ENCODE measurements around the gene PTPRN2.

PTPRN2 gene

DNA sequence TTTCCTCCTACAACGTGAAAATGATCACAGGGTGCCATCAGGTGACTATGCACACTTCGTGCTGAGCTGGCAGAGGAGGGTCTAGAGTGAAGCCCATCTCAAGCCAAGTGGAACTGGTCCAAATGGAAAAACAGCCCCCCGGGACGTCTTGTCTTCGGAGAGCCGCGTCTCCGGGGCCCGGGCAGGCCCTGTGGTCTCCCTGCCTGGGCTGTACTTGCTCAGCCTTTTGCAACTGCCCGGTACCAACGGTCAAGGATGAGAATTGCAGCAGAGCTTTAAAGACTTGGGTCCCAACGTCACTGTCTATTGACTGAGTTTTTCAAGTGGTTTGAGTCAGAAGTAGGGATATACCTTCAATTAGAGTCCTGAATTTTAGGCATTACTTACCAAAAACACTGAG, 315.5 kb downstream of the PTPRN2 start:
- no peak for DNase-seq

- DNase-seq: no peak
Measured at GRCh38 chr7:158271646-158272045, 316.0 kb downstream of the PTPRN2 start.

DNA sequence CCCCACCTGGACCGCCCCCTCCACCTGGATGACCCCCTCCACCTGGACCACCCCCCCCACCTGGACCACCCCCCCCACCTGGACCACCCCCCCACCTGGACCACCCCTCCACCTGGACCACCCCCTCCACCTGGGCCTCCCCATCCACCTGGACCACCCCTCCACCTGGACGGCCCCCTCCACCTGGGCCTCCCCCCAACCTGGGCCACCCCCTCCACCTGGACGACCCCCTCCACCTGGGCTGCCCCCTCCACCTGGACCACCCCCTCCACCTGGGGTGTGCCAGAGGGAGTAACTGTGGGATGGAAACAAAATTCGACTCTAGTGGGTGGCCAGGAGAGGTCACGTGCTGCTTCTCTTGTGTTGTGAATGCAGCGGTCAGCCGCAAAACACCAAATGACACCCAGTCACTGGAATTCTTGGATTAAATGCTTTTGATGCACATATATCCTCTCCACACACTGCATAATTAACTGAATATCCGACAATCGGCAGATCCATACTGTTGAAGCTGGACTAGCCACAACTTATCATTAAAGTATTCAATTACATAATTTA, 316.7 kb downstream of the PTPRN2 start:
- DNase-seq: no peak

DNA sequence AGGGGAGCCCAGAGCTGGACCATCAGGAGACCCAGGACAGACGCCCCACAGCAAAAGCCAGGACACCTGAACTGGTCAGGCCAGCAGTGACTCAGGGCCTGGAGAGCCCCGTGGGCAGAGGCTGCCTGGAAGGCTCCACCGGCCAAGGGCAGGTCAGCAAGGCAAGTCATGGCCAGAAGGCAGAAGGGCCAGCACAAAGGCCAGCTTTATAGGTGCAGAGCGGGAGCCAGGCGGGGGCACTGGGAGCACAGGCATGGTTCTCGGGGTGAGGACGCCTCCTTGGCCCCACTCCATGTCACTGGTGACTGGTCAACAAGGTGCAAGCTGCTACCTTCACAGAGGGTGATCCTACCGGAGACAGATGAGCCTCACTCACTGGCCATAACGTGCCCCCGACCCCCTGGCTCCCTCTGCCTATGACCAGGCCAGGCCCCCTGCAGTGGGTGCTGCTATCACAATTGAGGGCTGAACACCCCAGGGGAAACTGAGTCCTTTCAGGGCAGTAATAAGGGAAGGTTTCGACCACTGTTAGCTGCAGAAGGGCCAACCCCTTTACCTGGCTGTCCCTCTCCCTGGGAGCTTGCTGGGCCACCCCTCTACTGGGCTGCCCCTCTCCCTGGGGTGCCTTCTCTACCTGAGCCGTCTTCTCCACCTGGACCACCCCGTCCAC, 317.4 kb downstream of the PTPRN2 start:
- no peak for DNase-seq

GRCh38 chr7:158268816-158269535, 318.6 kb downstream of the PTPRN2 start:
- DNase-seq: no peak

DNA sequence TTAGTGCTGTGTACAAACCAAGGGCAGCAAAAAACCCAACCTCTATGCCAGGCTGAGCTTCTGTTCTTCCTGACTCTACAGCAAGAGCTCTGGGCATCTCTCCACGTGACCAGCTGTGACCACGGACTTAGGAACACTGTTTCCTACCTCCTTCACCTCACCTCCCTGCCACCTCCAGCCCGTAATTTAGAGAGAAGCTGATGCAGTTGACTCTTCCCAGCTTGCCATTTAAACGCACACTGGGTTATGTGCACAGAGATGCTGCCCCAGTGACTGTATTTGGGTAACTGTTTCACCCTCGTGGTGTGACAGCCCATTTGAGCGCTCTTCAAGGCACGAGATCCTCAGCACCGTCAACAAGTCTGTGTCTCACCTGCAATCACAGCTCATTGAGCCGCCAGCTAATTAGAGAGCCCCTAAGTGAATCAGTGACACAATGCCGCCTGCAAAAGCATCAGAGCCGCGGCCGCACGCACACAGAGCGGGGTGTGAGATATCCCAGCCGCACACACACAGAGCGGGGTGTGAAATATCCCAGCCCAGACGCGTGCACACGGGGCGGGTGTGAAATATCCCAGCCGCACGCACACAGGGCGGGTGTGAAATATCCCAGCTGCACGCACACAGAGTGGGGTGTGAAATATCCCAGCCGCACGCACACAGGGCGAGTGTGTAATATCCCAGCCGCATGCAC, 319.7 kb downstream of the PTPRN2 start:
- no peak for DNase-seq

DNA sequence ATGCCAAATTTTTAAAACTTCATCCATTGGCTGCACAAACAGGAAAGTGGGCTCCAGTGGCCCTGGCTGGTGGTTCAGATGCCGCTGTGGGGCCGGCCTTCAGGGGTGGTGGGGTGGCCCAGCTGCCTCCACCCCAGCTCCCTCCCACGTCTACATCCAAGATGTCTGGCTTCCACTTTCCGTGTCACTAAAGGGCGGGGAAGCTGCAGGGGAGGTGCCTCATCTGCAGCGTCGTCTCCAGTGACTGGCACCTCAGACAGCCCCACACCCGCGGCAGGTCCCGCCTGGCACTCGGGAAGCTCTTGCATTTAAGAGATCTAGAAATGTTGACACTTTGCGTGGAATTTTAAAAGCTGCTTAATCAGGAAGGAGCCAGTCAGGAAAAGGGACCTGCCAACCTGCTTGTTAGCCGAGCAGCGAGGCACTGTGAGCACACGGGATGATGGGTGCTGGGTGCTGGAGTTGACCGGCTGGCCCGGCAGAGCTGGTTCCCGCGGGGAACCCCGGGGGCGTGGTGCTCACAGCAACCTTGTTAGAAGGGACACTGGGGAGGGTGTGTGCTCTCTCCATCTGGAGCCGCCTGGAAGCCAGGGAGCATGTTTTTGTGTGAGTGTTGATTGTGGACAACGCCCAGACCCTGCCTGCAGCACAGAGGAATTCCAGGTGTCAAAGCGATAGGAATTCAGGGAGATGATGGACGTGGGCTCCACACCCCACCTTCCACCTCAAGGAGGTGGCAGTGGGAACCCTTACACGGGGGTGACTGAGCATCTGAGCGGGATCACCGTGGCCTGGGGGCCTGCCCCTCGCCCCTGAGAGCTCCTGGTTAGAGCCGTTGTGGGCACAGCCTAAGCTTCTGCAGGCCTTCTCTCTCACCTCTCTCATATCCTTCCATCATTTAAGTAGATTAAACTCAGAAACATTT, 320.5 kb downstream of the PTPRN2 start:
- no peak for DNase-seq

DNA sequence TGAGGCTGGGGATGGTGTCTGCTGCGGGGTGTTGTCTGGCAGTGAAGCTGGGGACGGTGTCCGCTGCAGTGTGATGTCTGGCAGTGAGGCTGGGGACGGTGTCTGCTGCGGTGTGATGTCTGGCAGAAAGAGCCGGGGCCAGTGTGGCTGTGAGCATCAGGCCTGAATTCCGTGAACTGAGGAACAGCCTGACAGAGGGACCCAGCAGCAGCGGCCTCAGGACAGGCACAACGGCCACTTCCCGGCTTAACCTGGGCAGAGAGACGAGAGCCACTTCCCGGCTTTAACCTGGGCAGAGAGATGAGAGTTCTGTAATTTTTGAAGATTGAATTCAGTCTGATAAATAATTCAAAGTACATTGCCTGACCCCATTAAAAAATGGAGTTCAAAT, 321.2 kb downstream of the PTPRN2 start:
- no peak for DNase-seq

DNA sequence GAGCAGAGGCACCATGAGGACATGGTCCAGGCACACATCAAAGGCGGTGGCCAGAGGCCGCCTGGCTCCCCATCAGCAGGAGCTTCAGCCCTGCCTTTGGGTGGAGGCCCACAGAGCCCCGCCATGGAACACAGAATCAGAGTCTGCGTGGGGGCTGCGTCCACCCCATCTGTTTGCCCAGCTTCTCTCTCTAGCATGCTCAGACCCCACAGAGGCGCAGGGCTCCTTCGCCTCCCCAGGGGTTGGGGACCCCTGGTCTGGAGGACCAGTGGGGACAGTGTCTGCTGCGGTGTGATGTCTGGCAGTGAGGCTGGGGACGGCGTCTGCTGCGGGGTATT, 321.9 kb downstream of the PTPRN2 start:
- no peak for DNase-seq

GRCh38 chr7:158264881-158265742, 322.5 kb downstream of the PTPRN2 start:
- DNase-seq: no peak

DNA sequence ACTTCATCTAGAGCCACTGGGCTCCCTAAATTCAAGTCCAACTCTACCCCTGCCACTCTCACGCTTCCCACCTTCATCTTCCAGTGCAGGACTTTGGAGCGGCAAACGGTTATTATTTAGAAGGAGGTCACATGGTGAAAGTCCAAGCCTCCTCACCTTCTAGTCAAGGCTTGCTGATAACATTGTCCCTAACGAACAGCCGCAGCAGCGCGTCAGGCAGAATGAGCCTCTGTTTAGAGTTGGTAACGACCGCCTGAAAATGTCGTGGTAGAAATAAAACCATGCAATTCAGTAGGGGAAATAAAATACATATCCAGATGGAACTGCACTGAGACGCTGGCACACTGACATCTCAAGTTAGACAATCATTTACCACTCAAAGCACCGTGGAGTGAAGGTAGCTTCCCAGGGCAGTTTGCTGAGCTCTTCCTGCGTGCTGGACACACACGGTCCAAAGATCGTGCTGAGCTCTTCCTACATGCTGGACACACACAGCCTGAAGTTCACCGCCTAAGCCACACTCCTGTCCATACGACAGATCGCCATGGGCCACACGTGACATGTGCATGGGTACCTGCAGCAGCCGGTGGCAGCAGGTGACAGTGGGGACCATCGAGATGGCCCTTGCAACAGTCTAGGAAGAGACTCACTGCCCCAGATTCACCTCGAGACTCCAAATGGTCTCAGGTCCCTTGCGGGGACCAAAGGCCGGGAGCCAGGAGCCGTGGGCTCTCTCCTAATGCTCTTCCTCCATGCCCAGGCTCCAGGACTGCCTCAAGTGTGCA, 323.5 kb downstream of the PTPRN2 start:
- DNase-seq: no peak

GRCh38 chr7:158263110-158263963, 324.3 kb downstream of the PTPRN2 start:
- no peak for DNase-seq

GRCh38 chr7:158262284-158263109, 325.1 kb downstream of the PTPRN2 start:
- DNase-seq: no peak

DNA sequence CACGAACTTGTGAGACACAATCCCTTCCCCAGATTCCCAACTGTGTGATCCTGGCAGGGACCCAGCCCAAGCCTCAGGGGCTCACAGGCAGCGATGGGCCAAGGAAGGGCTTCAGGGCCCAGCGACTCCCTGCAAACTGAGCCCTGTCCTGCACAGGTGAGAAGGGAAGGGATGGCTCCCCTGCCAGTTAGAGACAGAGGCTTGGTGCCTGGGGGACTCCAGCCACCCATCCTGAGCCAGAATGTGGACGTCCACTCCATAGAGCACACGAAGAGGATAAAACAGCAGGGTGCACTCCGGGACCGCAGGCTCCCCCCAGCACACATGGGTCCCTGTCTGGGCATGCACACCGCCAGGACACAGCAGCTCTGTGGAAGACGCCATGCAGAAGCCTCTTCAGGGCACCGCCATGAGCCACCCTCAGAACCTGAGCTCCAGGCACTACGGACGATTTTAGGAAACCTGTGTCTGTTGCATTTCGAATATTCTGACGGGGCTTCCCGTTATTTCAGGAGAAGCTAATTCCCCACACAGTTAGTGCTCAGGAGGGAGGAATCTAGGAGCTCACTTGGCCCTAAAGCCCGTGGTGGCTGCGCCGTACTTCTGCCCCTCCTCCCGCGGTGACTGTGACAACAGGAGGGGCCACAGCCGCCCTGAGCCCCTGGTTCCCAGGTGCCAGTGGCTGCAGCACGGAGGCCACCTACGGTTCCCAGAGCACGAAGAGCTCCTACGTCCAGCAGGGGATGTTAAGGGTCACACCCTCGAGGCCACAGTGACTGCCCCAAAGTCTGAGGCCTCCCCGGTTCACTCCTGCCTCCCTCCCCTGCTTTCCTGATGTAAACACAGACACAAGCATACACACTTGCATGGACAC, 326.0 kb downstream of the PTPRN2 start:
- no peak for DNase-seq

DNA sequence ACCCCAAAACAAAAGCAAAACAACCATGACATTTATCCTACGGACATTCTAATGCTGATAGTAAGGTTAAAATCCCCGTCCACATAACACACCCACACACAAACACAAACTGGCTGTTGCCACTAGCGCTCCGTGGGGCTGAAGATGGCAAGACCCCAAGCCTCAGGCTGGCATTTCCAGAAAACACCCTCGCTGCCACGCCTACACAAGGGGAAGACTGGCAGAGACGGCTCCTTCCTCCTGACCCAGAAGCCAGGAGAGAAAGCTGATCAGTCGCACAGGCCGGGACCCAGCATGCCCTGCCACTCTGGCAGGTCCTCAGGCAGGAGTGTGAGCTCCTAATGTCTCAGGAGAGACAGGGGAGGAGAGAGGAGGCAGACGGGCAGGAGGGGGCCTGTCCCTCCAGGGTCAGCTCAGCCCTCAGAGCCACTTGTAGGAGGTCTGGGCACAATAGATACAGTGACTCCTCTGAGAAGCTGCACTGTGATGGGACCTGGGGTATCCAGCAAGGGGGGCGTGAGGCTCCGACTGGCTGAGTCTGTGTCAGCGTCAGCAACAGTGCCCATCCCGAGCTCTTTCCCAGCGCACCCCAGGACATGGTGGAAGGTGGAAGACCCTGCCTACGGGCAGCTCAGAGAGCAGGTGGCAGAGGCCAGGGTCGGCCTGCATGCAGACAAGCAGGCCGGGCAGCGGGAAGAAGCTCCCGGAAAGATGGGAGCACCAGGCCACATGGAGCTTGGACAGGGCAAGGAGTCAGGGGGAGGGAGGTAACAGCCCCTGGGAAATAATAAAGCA, 326.9 kb downstream of the PTPRN2 start:
- no peak for DNase-seq

DNA sequence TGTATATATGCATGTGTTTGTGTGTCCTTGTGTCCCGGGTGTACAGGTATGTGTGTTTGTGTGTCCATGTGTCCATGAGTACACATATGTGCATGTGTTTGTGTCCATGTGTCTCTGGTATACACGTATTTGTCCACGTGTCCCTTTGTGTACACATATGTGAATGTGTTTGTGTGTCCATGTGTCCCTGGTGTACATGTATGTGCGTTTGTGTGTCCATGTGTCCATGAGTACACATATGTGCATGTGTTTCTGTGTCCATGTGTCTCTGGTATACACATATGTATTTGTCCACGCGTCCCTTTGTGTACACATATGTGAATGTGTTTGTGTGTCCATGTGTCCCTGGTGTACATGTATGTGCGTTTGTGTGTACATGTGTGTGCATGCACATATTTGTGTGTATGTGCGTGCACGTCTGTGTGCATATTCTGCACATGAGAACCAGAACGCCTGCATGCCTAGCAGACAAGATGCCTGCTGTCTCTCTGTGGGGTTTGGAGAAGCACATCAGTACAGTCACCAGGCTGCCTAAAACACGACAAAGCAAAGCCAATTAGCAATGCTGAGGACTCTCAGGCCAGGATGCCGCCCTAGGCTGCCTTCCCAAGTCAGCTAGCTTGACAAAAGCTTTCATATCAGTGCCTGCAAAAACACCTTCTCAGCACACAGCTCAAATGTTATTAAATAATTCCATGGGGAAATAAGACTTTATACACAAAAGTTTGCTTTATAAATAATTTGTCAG, 327.8 kb downstream of the PTPRN2 start:
- DNase-seq: no peak
